MG63 (cell line): ENCODE results near the gene HCAR3. TPM values are rescaled to one million over a fixed set of nuclear protein-coding genes. Genes with fewer than 3 reads are reported as not detected.
A peak's percentile ranks its signal among the peaks of the same experiment; 100 is the strongest.
"Not testable (repeated sequence)": the region's sequence is repeated elsewhere in the genome, so short reads cannot be mapped to it uniquely, and the experiment has no call there.

Source experiments
- DNase-seq: peaks from one replicate; pipeline ENCODE4 v3.0.0-alpha.2; 2020
- H3K27me3 ChIP-seq: fragments of 250-450 bp; sonication (Bioruptor Pico); 2 replicates; pipeline ENCODE4 v1.5.1; 2020; ENCODE audit warnings: mild to moderate bottlenecking, moderate library complexity
- H3K36me3 ChIP-seq: fragments of 250-450 bp; sonication (Bioruptor Pico); 2 replicates; pipeline ENCODE4 v1.5.1; 2020; ENCODE audit warnings: mild to moderate bottlenecking, moderate library complexity
- H3K4me3 ChIP-seq: fragments of 250-450 bp; sonication (Bioruptor Pico); 2 replicates; pipeline ENCODE4 v1.5.1; 2020; ENCODE audit warnings: mild to moderate bottlenecking, moderate library complexity
- H3K9me3 ChIP-seq: fragments of 250-450 bp; sonication (Bioruptor Pico); 2 replicates; pipeline ENCODE4 v1.5.1; 2020; ENCODE audit warnings: mild to moderate bottlenecking, moderate library complexity
- total RNA-seq: library from RNA; depleted of rRNA; stranded (reverse); fragments of >200 nt; shearing (Covaris generic); gene quantifications from 2 replicates; pipeline ENCODE4 v1.2.3, GENCODE V29; 2014; ENCODE audit warnings: low replicate concordance; rRNA removed

The HCAR3 gene
- not detected in 2 replicates for total RNA-seq

DNA sequence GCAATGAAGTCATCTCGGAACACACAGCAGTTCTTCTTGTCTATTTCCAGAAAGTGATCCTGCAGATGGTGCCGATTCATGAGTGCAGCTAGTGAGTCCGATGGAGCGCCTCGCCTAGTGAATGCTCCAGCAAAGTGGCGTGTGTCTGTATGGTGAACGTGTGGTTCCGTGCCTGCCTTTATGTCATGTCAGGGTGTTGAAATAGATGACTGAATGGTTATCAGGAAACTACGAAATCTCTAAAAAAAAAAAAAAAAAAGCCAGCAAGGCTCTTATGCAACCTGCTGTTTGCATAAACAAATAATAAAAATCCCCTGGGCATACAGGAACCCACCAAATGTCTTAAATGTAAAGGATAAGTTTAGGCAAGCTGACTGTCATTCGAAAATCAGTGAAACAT is at the start of gene HCAR3:
Gene HCAR3 (minus strand): TSS at position 154 of the 400 bp plus-strand sequence. CDS start 74 bp downstream, at position 80.
- H3K27me3 ChIP-seq, H3K36me3 ChIP-seq, H3K9me3 ChIP-seq, H3K4me3 ChIP-seq, DNase-seq: not testable (repeated sequence)

DNA sequence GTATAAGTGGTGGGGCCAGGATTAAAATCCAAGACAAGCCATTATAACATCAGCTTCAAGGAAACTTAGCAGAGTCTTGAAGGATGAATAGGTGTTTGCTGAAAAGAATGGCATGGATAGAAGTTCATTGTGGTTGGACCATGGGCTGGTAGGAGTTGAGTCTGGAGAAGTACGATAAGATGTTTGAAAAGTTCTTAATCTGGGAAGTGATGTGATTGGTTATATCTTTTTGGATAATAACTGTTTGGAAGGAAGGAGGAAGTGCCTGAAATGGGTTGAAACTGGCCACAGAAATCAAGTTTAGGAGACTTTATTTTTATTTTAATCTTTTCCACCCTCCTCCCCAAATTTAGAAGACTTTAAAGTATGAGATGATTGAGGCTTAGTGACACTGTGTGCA is 41.0 kb upstream of the HCAR3 start:
- Histone ChIP-seq H3K9me3 (no peaks in the 10 kb centered on the region), H3K36me3 (peaks cover 84% of the 10 kb centered on the region), H3K4me3 (no peak overlapping the region), H3K27me3 (no peaks in the 10 kb centered on the region)
- no peak for DNase-seq

DNA sequence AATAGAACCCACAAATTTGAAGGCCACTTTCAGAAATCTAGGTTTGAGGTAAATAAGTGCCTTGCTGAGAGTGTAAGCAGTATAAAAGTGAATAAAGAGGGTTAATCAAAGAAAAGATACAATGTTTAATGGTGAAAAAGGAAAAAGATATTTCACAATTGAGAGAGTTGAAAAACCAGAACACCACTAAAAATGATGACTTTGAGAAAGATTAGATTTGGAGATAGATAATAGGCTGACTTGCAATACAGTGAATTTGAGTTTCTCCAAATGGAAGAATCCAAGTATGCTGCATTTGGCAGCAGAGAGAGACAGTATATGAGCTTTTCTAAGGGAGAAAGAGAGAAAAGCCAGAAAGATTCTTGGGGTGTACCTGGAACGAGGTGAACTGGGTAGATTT is 38.2 kb upstream of the HCAR3 start:
- Histone ChIP-seq H3K36me3 (peaks cover 64% of the 10 kb centered on the region), H3K4me3 (no peak overlapping the region), H3K9me3 (no peaks in the 10 kb centered on the region), H3K27me3 (no peaks in the 10 kb centered on the region)
- no peak for DNase-seq

DNA sequence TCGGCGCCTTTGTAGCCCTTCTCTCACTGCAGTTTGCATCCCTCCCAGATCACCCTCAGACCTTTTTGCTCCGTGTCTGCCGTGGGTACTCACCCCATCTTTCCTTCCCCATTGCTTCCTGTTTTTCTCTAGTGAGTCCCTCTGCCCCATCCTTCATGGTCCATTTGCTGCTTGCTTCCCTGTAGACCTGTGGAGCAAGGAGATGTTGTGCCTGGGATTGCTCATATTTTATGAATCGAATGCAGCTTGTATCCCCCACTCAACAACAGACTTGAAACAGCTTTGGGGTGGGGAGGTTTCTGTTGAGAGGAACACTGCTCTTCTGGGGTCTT is 36.7 kb upstream of the HCAR3 start:
- H3K9me3 ChIP-seq = no peaks in the 10 kb centered on the region
- peaks cover 53% of the 10 kb centered on the region for H3K36me3 ChIP-seq
- no peaks in the 10 kb centered on the region for H3K27me3 ChIP-seq
- no peak for DNase-seq
- peak overlapping the region; percentile 92 for H3K4me3 ChIP-seq

DNA sequence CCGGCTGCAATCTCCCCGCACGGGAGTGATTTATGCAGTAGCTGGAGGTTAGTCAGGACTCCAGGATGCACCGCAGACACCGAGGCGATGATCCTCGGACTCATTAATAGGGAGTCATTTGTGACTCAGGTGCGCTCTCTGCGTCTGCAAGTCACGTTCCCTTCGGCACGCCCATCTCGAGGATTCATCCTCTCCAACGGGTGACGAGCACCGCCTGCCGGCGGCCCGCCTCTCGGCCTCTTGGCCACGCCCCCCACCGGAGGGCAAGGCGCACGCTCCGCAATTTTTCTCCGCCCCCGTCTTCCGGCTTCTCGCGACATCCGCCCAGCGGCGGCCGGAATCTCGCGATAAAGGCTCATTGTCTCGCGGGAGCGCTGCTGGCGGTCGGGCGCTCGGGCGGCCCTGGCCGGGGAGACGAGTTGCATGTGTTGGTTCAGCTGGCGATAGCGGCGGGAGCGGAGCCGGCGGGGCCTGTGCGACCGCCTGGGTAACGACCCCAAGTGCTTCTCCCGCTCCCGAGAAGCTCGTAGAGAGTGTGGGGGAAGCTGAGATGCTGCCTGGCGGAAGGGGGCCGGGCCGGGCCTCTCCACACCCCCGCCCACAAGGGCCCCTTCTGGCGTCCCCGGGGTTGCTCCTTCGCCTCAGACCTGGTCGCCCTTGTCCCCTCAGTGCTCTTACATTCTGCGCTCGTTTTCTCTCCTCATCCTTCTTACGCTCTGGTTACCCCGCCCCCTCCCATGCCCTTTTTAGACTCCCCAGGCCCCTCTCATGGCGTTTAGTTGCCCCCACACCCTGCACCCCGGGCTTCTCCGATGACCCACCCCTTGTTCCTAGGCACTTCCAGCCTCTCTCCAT is 36.1 kb upstream of the HCAR3 start, which contains the start of gene DENR:
Gene DENR (plus strand): TSS at position 361 of the 855 bp plus-strand sequence. CDS start 878 bp downstream, outside the sequence.
- Histone ChIP-seq H3K27me3 (no peaks in the 10 kb centered on the region), H3K4me3 (peak within 1 kb of the TSS; percentile 92), H3K36me3 (peaks cover 47% of the 10 kb centered on the region), H3K9me3 (no peaks in the 10 kb centered on the region)
- peak; percentile 97 for DNase-seq

DNA sequence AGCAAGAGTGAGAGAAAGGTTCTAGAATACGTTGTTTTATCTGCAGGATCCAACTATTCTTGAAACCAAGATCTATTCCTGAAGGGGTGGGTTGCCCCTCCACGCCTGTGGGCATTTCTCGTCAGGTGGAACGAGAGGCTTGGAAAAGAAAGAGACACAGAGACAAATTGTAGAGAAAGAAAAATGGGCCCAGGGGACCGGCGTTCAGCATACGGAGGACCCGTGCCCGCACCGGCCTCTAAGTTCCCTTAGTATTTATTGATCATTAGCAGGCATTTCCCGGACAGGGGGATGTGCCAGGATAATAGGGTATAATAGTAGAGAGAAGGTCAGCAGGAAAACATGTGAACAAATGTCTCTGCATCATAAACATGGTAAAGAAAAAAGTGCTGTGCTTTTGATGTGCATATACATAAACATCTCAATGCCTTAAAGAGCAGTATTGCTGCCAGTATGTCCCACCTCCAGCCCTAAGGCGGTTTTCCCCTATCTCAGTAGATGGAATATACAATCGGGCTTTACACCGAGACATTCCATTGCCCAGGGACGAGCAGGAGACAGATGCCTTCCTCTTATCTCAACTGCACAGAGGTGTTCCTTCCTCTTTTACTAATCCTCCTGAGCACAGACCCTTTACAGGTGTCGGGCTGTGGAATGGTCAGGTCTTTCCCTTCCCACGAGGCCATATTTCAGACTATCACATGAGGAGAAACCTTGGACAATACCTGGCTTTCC is 34.3 kb upstream of the HCAR3 start:
- not testable (repeated sequence) for DNase-seq, H3K9me3 ChIP-seq, H3K4me3 ChIP-seq, H3K27me3 ChIP-seq
- peaks cover 30% of the 10 kb centered on the region for H3K36me3 ChIP-seq

DNA sequence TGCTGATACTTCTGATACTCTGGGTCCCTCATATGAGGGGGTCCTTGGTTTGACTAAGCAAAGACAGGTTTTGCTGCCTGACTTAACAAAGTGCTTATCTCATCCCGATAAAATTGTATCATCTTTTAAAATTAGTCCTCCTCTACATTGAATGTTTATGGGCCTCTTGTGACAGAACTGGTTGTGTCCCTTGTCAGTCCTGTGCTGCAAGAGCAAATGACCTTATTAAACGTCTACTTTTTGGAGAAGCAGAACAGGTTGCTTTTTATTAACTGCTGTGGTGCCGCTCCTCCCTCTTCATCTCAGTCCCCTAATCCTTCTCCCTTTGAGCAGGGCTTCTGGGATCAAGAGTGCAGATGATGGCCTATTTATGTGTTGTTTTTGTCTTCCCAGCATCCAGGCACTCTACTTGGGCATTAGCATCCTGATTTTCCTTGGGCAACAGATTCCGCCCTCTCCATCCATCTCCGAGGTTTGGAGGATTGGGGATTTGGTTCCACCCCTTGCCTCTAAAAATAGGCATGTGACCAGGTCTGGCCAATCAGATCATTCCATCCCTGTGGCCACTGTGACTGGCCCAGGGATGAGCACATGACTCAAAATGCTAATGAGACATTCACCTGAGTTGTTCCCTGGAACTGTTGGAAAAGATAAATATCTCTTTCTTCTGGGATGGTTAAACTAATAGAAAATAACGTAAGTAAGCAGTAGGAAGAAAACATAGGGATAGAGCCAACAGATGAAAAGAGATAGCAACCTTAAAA is 33.1 kb upstream of the HCAR3 start:
- Histone ChIP-seq H3K27me3 (no peaks in the 10 kb centered on the region), H3K4me3 (no peak overlapping the region), H3K36me3 (peaks cover 18% of the 10 kb centered on the region), H3K9me3 (no peaks in the 10 kb centered on the region)
- DNase-seq = peak; percentile 12

DNA sequence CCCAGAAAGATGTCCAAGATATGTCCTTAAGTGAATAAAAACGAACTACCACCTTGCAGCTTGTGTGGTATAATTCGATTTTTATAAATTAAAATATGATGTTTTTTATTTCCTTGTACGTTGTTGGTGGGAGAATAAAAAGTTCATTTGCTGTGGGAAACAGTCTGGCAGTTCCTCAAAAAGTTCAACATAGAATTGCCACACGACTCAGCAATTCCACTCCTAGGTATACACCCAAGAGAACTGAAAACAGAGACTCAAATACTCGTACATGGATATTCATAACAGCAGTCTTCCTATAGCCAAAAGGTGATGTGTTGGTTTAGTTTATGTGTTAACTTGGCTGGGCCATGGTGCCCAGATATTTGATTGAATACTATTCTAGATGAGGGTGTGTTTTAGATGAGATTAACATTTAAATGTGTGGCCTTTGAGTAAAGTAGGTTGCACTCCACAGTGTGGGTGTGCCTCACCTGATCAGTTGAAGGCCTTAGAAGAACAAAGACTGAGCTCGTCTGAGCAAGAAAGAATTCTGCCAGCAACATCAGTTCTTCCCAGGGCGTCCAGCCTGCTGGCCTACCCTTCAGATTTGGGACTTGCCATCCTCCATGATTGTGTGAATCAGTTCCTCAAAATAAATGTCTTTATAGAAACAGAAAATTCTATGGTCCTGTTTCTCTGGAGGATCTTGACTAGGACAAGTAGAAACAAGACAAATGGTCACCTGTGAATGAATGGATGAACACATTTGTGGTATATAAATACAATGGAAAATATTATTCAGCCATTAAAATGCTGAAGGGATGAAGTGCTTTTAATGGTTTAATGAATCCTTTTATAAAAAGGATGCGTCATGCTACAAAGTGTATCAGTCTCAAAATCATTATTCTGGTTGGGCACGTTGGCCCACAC is 30.9 kb upstream of the HCAR3 start:
- H3K9me3 ChIP-seq = no peaks in the 10 kb centered on the region
- H3K27me3 ChIP-seq = no peaks in the 10 kb centered on the region
- DNase-seq = no peak
- H3K36me3 ChIP-seq = no peaks in the 10 kb centered on the region
- no peak overlapping the region for H3K4me3 ChIP-seq

DNA sequence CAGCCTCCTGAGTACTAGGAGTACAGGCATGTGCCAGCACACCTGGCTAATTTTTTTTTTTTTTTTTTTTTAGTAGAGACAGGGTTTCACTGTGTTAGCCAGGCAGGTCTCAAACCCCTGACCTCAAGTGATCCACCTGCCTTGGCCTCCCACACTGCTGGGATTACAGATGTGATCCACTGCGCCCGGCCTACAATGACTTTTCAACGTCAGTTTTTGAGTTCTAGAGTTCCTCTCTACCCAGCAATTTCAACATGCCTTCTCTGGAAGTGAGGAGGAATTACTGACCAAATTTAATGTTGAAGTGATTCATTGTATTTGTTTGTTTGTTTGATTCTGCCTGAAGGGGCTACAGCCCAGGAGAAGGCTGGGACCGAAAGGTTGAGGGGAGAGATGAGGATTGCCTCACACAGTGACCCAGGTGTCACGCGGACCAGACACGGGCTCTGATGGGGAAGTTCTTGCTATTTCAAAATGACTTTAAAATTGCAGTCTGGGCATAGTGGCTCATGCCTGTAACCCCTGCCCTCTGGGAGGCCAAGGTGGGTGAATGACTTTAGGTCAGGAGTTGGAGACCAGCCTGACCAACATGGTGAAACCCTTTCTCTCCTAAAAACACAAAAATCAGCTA is 27.4 kb upstream of the HCAR3 start:
- Histone ChIP-seq H3K36me3 (no peaks in the 10 kb centered on the region), H3K4me3 (no peak overlapping the region), H3K9me3 (no peaks in the 10 kb centered on the region), H3K27me3 (no peaks in the 10 kb centered on the region)
- DNase-seq = no peak

DNA sequence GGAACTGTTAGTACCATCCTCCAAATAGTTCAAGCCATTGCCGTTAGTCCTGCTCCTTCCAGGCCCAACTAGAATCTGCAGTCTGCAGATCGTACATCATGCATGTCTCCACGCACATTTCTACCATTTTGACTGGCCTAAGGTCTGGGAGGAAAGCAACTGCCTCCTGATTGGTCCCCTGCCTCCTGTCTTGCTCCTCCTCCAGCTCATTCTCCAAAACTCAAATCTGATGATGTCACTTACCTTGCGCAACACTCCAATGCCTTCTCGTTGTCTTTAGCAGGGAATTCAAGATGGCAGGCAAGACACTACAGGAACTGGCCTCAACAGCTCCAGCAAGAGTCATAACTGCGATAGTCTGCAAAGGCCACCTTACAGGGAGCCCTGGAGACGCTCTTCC is 23.7 kb upstream of the HCAR3 start:
- no peak for DNase-seq
- Histone ChIP-seq H3K9me3 (no peaks in the 10 kb centered on the region), H3K36me3 (no peaks in the 10 kb centered on the region), H3K27me3 (no peaks in the 10 kb centered on the region), H3K4me3 (no peak overlapping the region)

DNA sequence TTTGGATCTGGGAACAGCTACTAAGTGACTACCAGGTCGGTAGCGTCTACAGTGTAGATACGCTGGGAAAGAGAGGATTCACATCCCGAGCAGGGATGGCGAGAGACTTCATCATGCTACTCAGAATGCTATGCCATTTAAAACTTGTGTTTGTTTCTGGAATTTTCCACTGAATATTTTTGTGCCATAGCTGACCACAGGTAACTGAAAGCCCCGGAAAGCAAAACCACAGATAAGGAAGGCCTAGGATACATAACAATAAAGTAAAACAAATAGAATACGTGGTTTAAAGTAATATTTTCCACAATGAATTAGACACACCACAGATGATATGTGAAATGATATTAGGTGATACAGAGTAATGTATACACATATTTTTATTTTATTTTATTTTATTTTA is 22.0 kb upstream of the HCAR3 start:
- DNase-seq = no peak
- H3K9me3 ChIP-seq = no peaks in the 10 kb centered on the region
- no peak overlapping the region for H3K4me3 ChIP-seq

DNA sequence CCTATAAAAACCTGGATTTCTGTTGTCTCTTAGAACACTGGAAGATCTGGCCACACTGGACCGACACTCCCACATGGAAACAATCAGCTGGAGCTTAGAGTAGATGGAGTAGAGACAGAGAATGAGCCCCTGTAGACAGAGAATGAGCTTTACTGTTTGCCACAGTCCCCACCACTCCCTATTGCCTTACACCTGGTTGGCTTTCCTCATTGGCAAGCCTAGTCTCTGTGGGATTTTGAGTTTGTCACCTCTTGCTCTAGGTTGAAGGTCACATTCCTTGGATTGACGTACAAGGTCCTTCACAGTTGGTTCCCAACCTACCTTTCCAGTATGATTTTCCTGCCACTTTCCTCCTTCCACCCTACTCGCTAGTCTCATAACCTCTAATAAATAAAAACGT is 16.0 kb upstream of the HCAR3 start:
- no peak for DNase-seq
- H3K36me3 ChIP-seq = no peaks in the 10 kb centered on the region; the same call in 1 of the 2 replicates
- H3K4me3 ChIP-seq = no peak overlapping the region
- H3K9me3 ChIP-seq = no peaks in the 10 kb centered on the region
- H3K27me3 ChIP-seq = no peaks in the 10 kb centered on the region

More for the DNA sequence above, 22.0 kb upstream of the HCAR3 start:
- no peaks in the 10 kb centered on the region for H3K36me3 ChIP-seq
- H3K27me3 ChIP-seq = no peaks in the 10 kb centered on the region

DNA sequence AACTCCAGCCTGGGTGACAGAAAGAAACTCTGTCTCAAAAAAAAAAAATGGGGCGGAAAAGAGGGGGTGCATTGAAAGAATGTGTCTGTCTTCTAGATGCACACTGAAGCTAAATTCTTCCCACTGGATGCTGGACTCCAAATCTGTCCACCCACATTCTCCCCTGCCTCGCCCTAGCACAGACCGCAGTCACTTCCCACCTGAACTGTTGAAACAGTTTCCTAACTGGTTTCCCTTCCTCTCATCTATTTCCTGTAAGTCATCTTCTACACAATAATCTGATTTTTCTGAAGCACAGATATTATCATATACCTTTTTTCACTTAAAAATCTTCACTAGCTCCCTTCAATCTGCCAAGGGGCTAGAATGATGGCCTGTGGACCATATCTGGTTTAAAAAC is 15.6 kb upstream of the HCAR3 start:
- H3K27me3 ChIP-seq = no peaks in the 10 kb centered on the region
- no peak overlapping the region for H3K4me3 ChIP-seq
- H3K9me3 ChIP-seq = no peaks in the 10 kb centered on the region
- DNase-seq = no peak
- no peaks in the 10 kb centered on the region; the same call in 1 of the 2 replicates for H3K36me3 ChIP-seq

DNA sequence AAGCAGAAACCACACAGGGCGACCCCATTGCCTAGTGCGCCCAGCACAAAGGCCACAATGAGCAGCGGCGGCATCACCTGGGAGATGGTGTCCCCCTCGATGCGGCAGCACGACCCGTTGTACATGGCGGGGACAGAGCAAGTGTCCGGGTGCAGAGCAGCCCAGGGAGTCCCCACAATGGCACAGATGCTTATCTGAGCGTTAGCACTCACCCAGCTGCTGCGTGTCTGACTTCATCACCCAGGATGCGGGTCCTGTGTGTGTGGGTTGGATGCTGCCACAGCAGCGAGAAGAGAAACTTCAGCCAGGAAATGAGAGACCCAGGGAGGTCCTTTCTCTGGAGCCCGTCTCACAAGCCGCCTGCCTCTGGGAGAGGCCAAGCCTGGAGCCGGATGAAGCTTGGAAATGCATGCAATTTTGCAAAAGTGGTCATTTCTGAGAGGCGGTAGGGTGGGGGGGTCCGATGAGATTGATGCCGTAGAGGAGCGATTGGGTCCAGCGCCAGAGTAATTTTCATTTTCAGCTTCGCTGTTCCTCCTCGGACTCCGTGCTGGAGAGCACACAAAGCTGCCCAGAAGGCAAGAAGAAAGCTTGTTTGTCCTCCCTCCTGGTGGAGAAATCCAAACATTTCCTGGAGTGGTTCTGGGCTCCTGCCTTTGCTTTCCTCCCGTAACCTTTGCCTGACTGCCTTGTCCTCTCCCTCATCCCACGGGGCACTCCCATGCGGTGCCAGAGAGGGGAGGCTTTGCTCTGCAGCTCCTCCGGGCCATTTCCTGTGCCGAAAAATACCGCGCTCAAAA is 13.8 kb upstream of the HCAR3 start, which contains the start of gene HCAR1:
Gene HCAR1 (minus strand): TSS at position 630 of the 800 bp plus-strand sequence. CDS start 505 bp downstream, at position 125.
- H3K9me3 ChIP-seq = no peaks in the 10 kb centered on the region
- DNase-seq = peak; percentile 45
- H3K4me3 ChIP-seq = peak within 1 kb of the TSS; percentile 38
- no peaks in the 10 kb centered on the region; the same call in 1 of the 2 replicates for H3K36me3 ChIP-seq
- no peaks in the 10 kb centered on the region; the same call in 1 of the 2 replicates for H3K27me3 ChIP-seq
